COLO668 (cell line): ENCODE measurements around the gene KCNIP4.
"Not testable (repeated sequence)": the region's sequence is repeated elsewhere in the genome, so short reads cannot be mapped to it uniquely, and the experiment has no call there.

Source experiments
- DNase-seq: peaks from one replicate; lab custom pipeline; 2025; ENCODE audit not compliant: unreplicated experiment; lab: John Stamatoyannopoulos, UW

KCNIP4 gene

DNA sequence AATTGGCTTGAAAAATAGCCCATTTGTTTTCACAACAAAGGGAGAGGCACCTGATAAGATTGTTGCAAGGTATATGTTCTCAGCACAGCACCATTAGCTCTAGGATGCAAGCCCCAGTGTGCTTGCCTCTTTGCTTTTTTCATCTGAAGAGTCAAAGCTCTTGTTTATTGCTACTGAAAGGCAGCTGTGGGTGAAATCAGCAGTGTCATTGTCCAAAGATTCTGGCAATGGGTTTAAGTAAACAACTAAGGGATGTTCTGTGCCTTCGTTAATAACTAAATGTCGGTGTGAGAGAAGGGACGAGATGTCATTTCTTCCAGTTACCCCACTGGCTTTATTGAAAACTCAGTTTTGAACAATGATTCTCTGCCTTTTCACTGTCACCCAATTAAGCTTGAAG is 567.7 kb downstream of the KCNIP4 start:
- DNase-seq: no peak

DNA sequence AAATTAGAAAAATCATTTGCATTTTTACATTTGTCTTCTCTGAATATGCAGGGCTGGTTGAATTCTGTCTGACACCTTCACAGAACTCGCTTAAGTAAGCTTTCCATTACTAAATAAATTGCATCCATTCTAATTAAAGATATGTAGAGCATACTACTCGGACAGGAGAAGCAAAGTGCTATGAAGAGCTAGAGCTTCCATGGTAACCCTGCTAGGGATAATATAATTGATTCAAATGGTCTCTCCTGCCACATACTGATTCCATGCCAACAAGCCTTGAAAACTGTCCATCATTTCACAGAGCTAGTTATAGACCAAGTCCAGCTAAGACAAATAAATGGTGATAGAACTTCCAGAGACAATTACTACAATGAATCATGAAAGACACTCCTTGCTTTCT is 571.5 kb downstream of the KCNIP4 start:
- DNase-seq: no peak

DNA sequence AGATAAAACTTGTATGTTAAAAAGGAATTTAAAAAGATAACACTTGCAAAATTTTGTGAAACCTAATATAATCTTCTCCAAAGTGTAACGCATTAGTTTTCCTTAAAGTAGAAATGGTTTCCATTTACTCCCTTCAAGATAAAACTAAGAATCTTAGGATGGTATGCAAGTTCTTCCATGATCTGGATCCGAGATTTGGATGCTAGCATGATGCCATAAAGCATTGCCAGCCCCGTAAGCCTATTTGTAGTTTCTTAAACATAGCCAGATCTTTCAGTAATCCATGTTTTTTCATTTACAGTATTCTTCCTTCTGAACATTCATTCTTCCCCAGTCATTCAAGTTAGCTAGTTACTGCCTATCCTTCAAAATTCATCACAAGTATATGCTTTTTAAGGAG is 572.4 kb downstream of the KCNIP4 start:
- DNase-seq: no peak

DNA sequence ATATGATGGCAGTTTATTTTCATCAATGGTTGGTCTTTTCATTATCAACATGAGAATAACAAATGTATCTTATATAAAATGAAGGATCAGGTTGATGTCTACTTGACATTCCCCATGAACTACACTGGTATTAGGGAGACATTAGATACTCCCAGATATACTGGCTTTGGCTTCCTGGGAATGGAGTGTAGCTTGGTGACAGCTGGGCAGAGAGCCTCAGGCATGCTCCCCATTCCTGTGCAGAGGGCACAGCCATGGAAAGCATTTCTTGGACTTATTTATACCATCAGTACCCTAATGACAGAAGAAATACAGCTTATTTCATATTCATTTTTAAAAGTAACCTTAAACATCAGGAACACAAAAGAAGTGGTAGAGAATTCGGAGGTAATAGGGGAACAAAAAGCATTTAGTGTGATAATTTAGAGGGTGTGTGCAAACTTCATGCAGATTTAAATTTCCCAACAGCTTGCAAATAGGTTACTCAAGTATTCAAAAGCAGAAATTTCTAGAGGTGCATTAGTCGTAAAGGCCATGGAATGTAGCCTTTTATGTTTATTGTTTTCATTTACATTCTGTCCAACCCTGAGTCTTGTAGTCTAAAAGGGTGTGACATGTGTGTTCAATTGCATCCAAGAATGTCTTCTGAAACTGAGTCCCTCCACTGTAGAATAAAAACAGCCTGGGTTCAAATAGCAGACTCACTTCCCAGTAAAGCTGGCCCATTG is 573.8 kb downstream of the KCNIP4 start:
- DNase-seq: no peak

- no peak for DNase-seq
Observed at GRCh38 chr4:21367567-21367966, 581.0 kb downstream of the KCNIP4 start.

GRCh38 chr4:21366840-21367239 is 581.7 kb downstream of the KCNIP4 start:
- no peak for DNase-seq

- DNase-seq: no peak
Observed at GRCh38 chr4:21366312-21366711, 582.3 kb downstream of the KCNIP4 start.

DNA sequence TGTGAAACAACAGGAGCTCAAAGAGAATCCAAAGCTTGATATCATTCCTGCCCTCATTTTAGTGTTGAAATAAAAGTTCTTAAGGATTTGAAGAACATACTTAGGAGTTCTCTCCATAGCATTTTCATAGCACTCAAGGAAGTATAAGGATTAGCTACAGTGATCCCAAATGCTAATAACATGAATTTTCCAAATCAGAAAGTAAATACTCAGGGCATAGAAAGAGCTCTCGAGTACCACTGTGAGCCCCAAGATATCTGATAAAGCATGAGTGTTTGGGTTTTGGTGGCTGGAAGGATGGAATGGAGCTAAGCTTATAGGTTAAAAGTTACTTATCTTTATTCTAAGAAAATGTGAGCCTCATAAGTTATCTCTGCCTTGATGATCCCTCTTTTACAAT is 584.9 kb downstream of the KCNIP4 start:
- no peak for DNase-seq

- not testable (repeated sequence) for DNase-seq
Observed at GRCh38 chr4:21352354-21352753, 596.2 kb downstream of the KCNIP4 start.

- DNase-seq: no peak
Observed at GRCh38 chr4:21347142-21347541, 601.4 kb downstream of the KCNIP4 start.

DNA sequence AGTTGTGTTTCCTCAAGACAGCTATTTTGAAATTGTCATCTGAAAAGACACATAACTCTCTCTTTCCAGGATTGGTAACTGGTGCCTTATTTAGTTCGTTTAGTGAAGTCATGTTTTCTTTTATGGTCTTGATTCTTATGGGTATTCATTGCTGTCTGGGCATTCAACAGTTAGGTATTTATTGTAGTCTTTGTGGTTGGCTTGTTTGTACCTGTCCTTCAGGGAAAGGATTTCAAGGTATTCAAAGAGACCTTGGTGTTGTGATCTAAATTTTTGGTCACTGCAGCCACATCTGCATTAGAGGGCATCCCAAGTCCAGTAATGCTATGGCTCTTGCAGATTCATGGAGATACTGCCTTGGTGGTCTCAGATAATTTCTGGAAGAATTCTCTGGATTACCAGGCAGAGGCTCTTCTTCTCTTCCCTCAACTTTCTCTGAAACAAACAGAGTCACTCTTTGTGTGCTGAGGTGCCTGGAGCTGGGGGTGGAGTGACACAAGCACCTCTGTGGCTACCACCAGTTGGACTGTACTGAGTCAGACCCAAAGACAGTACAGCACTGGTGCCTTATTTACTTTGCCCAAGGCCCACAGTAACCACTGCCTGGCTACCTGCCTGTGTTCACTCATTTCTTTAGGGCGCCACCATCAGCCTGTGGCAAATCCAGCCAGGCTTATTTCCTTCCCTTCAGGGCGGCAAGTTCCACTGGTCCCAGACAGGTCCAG is 620.4 kb downstream of the KCNIP4 start:
- DNase-seq: no peak

DNA sequence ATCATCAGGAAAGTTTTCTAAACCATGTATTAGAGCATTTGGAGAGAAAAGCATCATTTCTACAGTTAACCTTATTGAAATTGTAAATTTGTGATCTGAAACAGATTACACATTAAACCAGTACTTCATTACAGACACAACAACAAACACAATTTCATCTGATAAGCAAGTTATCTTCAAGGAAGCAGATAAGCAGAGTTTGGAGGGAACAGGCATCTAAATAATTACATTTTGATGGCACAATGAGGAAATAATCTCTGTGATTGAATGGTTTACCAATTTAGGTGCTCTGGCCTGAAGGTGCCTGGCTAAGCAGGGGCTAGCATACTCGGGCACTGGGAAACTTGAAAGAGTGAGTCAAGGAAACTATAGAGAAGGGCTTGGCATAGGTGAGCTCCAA is 628.5 kb downstream of the KCNIP4 start:
- no peak for DNase-seq

DNA sequence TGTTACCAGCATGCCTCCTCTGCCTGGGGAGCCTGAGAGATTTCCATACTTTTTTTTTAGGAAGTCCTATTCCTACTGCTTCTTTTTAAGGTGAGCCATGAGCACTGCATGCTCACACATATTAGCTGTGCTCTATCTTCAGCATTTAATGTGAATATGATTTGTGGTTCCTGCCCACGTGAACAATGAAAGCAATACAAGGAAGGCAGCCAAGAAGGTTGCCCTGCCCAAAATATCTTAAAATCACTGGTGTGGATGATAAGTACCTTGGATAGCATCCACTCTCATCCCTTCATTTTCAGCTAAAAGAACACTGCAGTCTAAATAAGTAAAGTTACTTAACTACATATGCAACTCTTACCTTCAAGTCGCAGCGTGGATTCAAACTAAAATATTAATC is 640.9 kb downstream of the KCNIP4 start:
- DNase-seq: no peak

- DNase-seq: no peak
Observed at GRCh38 chr4:21304540-21304887, 644.1 kb downstream of the KCNIP4 start.

DNA sequence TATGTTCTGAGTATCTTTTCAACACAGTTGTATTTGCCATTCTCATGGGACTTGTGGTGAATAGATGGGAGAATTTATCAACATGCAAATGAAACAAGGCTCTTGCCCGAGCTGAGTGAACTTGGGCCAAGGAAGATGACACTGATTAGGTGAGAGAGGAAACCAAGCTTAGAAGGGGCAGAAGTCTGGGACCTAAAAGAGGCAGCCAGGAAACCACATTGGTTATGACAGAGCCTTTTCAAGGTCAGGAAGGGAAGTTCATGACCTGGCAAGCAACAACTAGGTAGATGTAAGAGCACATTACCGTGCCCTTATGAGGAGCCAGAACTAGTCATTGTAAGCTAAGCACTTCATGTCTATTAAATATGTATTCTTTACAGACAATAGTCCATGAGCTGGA is 658.0 kb downstream of the KCNIP4 start:
- no peak for DNase-seq

DNA sequence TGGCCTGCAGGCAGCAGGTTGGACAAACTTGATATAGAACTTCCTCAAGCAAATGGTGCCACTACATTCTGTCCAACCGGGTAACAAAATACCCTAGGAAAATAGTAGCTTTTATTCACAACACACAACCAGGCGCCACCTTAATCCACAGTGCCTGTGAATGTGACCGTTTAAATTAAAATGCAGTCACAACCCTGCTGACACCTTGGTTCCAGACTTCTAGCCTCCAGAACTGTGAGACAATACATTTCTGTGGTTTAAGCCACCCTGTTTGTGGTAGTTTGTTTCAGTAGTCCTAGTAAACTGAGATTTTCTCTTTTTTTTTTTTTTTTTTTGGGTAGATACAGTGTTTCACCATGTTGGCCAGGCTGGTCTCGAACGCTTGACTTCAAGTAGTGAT is 672.5 kb downstream of the KCNIP4 start:
- DNase-seq: no peak

DNA sequence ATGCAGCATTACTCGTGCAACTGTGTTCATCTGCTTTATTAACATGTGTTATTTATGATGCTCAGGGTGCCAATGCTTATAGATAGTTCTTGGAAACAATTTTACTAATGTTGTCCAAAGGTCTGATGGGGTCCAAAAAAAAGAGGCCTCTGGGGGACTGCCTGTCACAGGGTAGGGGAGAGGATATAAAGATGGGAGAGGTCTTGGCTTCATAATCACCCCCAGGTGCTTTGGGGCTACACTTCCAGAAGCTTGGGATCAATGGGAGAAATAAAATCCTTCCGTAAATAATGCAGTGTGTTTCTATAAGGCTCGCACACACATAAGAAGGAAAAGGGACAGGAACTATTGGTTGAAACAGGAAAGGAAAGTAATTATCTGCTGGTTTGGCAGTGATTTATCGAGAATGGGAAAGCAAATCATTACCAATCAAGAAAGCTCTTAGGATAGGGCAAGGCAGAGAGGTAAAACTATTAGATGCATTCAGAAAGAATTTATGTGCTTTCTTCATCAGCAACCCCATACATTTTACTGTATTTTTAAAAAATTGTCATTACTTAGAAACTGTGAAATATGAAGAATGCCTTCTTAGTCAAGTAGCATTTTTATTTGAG is 677.0 kb downstream of the KCNIP4 start:
- no peak for DNase-seq

DNA sequence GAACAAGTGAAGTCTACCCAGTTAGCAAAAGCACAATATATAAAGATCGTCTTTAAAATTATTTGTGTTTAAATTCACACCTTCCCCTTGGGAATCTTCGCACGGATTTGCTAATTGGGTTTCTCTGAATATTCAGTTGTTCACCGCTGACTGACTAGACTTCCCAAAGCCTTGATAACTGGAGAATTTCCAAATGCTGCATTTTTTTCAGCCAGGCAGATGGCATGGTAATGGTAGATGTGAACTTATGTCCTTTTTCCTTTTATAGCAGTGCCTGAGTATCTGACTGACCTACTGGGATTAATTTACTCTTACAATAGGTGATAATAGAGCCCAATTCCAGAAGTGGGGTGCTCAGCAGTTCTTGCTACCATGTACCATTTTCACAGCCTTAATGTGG is 700.2 kb downstream of the KCNIP4 start:
- no peak for DNase-seq

GRCh38 chr4:21242163-21242562 is 706.4 kb downstream of the KCNIP4 start:
- no peak for DNase-seq

GRCh38 chr4:21226637-21227538 is 721.7 kb downstream of the KCNIP4 start:
- DNase-seq: no peak

- DNase-seq: no peak
Observed at GRCh38 chr4:21211846-21212245, 736.7 kb downstream of the KCNIP4 start.
